NCI-H2171 (cell line): ENCODE measurements around the gene DPYSL4.

Source experiments
- DNase-seq: peaks from one replicate; lab custom pipeline; 2025; lab: John Stamatoyannopoulos, UW

Gene DPYSL4

DNA sequence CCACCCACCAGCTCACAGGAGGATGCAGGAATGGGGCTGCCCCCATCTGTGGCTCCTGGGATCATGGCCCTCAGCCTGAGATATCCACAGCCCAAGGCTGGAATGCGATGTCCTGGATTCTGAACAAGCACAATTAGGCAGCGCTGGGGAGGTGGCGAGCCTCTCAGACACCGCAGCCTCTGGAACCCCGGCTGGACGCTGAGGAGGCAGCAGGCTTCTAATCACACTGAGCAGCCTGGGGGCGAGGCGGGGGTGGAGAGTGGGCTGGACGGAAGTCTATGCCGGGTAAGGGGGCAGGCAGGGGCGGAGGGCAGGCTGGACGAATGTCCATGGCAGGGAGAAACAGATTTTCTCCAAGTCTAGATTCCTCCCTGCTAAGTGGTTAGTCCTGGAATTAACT is 56.4 kb downstream of the DPYSL4 start:
- DNase-seq, result no peak

DNA sequence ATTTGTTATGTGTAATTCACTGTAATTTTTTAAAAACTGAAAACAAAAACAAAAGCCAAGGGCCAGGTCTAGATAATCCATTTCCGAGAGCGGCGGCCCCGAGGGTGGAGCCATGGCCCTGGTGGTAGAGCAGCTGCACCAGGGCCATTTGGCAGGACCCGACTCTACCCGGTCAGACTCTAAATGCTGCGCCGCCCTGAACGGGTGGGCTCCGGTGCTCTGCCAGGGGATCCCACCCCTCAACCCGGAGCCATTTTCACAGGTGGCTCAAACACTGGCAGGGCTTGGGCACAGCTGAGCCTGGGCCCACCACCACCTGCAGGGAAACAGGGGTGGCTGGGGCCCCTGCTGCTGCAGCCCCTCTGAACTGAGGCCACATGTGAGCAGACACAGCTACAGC is 56.9 kb downstream of the DPYSL4 start:
- DNase-seq, result no peak

DNA sequence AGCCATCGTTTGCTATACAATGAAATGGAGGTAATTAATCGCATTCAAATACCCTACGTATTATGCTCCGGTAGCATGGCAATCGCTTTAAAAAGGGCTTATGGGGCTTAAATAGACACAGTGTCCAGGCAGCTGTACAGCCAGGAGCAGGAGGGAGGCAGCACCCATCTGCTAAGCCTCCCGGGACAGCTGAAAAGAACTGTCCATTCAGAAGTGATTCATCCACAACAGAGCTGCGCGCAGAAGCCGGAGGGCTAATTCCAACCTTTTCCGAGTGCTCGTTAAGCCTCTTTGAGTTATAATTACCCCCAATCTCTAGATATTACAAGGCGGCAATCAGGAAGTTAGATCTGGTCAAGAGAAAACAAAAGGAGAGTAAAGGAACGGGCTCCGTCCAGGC is 58.3 kb downstream of the DPYSL4 start:
- no peak for DNase-seq

DNA sequence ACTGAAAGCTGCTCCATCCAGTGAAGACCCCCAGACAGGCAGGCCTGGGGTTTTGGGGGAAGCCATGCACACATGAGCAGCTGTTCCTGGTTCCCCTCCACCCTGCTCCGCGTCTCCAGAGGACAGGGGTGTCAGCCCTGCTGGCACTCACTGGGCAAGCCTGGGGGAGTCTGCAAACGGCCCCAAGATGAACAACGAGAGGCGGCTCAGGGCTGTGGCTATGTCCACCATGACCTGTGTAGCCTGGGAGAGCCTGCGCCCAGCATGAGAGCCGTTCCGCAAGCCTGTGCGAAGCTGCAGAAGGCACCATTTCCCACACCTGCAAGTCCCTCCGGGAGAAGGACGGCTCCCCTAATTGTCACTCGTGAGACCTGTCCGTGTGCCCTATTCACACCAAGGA is 59.5 kb downstream of the DPYSL4 start:
- no peak for DNase-seq

DNA sequence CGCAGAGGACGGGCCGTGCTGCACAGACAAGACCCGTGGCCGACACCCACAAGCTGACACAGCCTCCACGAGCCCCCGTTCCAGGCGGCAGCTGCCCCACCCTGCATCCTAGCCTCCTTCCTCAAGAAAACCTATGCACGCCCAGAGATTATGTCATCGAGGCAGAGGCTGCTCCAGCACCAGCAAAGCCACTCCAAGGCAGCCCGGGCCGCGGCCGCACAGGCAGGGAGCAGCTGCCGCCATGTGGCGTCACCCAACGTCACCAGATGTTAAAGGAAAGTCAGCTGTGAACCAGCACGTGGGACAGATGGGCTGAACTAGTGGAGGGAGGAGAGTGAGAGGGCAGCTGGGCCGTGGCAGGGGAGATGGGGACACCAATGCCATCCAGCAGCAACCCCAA is 61.2 kb downstream of the DPYSL4 start:
- DNase-seq, result peak; percentile 32

DNA sequence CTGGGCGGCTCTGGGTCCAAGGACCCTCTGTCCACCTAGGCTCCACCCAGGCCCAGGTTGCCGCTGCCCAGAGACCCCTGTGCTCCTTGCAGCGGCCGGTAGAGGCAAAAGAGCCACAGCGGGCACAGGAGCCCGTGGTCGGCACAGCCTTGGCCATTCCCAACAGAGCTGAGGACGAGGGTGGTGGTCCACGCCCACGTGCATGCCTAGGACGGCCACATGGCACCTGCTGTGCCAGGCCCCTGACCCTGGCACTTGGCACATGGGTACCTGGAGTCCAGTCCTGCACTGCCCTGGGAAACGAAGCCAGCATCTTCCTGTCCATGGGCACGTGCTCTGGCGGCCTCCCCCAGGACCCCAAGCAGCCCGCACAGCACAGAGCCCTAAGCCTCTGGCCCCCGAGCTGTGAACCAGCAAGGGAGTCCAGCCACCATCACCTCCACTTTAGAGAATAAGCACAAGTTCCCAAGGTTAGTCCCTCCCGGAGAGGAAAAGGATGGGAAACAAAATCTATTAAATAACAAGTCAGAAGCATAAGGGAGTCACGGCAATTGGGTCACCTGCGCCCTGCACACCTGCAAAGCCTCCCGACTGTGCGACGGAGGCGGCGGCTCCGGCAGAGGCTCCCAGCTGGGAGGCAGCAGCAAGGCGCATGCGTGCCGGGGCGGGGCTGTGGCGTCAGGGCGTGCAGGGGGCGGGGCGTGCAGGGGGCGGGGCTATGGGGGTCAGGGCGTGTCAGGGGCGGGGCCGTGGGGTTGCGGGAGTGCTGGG is 61.9 kb downstream of the DPYSL4 start:
- no peak for DNase-seq

DNA sequence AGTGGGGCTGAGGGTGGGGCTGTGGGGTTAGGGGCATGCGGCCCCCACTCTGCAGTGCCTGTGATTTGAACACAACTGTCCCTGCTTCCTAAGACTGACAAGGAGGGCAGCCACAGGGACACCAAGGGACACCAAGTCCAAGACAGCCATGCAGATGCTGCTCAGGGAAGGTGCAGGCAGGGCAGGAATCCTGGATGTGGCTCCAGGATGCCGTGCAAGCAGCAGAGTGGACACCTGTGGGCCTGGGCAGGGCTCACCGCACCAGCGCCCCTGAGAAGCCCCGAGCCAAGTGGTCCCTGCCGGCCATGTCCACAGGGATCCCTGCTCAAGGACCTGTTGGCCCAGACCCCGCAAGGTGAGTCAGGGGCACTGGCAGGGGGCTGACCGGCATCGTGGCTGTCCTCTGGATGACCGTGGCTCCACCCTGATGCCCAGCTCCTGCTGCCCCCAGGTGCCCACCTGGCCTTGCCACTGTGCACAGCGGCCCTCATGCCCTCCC is 62.5 kb downstream of the DPYSL4 start:
- no peak for DNase-seq

DNA sequence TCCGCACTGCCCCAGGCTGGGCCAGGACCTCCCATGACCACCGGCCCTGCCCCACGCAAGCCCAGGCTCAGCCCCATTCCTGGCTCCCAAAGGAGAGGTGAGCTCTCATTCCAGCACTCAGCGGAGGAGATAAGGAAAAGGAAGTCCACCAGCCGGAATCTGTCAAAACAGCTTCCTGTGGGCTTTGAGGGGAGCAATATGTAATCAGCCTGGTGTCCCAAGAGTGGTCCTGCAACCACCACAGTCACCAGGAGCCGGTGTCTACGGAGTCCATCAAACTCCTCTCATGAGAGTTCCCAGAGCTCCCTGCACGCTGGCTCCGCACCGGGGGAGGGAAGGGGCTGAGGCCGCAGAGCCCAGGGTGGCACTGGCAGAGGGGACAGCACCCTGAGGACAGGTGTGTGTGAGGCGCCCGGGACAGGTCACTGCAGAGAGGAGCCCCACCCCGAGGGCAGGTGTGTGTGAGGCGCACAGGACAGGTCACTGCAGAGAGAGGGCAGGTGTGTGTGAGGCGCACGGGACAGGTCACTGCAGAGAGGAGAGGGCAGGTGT is 63.2 kb downstream of the DPYSL4 start:
- DNase-seq, result no peak

DNA sequence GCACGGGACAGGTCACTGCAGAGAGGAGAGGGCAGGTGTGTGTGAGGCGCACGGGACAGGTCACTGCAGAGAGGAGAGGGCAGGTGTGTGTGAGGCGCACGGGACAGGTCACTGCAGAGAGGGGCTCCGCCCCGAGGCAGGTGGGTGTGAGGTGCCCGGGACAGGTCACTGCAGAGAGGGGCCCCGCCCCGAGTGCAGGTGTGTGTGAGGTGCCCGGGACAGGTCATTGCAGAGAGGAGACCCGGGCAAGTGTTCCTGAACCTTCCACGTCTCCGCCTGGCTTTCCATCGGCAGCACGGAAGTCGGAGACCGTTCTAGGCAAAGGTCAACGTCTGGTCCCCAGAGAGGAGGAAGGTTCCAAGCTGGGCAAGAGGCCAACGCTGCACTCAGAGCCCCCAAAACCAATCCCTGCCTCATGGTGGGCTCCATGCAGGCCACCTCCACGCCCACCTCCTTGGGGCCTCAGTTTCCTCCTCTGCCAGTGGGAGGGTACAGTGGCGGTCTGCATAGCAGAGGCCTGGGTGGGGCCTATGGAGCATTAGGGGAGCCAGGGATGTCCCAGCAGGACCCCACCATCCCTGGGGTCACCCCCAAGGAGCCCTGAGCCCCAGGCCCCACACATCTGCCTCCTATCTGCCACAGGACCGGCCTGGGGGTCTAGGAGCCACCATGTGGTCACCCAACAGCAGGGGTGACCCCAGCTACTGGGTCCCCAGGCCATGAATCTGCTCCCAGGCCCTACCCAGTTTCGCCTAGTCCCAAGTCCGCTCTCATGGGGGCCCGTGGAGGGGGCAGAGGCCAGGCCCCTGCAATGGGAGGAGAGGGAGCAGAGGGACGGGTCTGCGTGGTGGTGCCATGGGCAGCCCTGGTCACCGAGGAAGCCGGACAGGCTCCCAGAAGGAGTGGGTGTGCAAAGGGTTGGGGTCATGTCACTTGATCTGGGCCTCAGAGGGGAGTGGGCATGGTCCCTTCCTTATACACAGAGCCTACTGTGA is 64.0 kb downstream of the DPYSL4 start:
- no peak for DNase-seq

DNA sequence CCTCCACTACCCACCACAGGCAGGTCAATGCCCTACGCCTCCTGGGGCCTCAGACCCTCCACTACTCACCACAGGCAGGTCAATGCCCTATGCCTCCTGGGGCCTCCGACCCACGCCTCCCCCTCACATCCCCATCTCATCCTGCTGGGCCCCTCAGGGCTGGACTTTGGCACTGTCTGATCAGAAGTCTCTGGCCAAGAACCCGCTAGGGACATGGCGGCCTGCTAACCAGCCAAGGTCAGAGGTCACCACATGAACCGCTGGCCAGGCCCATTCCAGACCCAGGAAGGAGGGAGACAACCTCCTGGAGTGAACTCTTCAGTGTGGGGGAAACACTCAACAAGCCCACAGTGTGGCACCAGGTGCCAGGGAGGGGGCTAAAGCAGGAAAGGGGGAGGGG is 65.2 kb downstream of the DPYSL4 start:
- no peak for DNase-seq

DNA sequence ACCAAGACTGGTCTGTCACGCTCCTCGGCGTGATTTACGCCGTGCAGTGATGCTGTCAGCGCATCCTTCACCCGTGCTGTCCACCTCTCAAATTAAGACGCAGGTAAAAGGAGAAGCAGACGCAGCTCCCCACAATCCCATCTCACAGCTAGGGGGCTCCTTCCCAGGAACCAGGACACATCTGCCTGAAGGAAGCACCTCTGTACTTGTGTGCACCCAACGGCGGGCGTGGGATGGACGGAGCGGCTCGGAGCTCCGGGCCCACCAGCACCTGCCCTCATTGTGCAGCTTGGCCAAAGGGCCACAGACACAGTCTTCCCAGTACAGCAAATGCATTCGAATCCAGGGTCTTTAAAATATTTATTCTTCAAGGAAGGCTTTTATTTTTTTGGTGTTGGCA is 65.7 kb downstream of the DPYSL4 start:
- DNase-seq, result no peak

DNA sequence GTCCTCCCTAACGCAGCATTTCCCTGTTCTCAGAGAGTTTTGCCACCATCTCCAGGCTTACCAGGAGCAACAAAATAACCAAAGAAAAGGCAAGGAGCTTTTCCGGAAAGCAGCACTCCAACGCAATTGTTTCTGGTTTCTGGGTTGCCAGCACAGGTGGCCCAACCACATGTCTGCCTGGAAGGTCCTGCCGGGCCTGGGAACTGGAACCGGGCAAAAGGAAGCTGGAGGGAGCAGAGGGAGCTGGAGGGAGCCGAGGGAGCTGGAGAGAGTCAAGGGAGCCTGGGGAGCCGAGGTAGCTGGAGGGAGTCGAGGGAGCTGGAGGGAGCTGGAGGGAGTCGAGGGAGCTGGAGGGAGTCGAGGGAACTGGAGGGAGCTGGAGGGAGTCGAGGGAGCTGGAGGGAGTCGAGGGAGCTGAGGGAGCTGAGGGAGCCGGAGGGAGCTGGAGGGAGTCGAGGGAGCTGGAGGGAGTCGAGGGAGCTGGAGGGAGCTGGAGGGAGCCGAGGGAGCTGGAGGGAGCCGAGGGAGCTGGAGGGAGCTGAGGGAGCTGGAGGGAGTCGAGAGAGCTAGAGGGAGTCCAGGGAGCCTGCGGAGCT is 66.4 kb downstream of the DPYSL4 start:
- DNase-seq, result no peak

DNA sequence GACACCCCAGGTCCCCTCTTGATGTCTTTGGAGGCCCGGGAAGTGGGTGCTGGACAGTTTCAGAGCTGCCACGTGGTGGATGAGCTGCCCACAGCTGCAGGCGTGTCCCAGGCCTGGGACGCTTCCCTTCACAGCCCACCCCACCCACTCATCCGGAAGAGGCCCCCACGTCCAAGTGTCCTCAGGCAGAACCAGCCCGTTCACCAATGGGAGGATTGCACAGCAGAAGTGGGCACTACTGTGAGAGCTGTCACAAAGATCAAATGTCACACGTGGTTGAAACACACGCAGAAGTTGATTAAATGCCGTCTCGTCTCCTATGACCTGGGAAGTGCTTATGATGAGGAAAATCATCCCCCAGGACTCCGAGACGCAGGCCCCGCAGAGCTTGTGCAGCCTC is 68.1 kb downstream of the DPYSL4 start:
- DNase-seq, result no peak
